ENCODE results near the gene CUTA.
A peak's percentile ranks its signal among the peaks of the same experiment; 100 is the strongest.

CUTA gene

GRCh38 chr6:33430991-33431879, 13.3 kb upstream of the CUTA start:
- DNase-seq (ENCODE audit: low spot score): peak; percentile 95

GRCh38 chr6:33430334-33430733, 12.4 kb upstream of the CUTA start:
- no peak for TF ChIP-seq CTCF (IDR thresholded peaks at IDR 0.05; ENCODE audit: extremely low read depth, missing control alignments)

More at GRCh38 chr6:33430991-33431879, 13.3 kb upstream of the CUTA start:
- TF ChIP-seq CTCF (IDR thresholded peaks at IDR 0.05; ENCODE audit: extremely low read depth, missing control alignments): no peak

GRCh38 chr6:33429750-33430052, 11.8 kb upstream of the CUTA start:
- DNase-seq (ENCODE audit: low spot score): no peak
- no peak for TF ChIP-seq CTCF (IDR thresholded peaks at IDR 0.05; ENCODE audit: extremely low read depth, missing control alignments)

More at GRCh38 chr6:33430334-33430733, 12.4 kb upstream of the CUTA start:
- DNase-seq (ENCODE audit: low spot score): no peak

- no peak for TF ChIP-seq CTCF (IDR thresholded peaks at IDR 0.05; ENCODE audit: extremely low read depth, missing control alignments)
- DNase-seq (ENCODE audit: low spot score): no peak
Observed at GRCh38 chr6:33428966-33429749, 11.3 kb upstream of the CUTA start.

GRCh38 chr6:33428224-33428965, 10.5 kb upstream of the CUTA start:
- no peak for TF ChIP-seq CTCF (IDR thresholded peaks at IDR 0.05; ENCODE audit: extremely low read depth, missing control alignments)
- peak; percentile 66 for DNase-seq (ENCODE audit: low spot score)

GRCh38 chr6:33427585-33428223, 9.8 kb upstream of the CUTA start:
- DNase-seq (ENCODE audit: low spot score): peak; percentile 81

More at GRCh38 chr6:33427585-33428223, 9.8 kb upstream of the CUTA start:
- TF ChIP-seq CTCF (IDR thresholded peaks at IDR 0.05; ENCODE audit: extremely low read depth, missing control alignments): no peak
